Gastrocnemius medialis (tissue), 4 donors: ENCODE results near the gene MRPL33.
"Not testable (repeated sequence)": the region's sequence is repeated elsewhere in the genome, so short reads cannot be mapped to it uniquely, and the experiment has no call there.

Source experiments
- CTCF ChIP-seq, 5 experiments: fragments of 450-650 bp in 3 of 5; fragments of 200-600 bp in 2 of 5; sonication (generic) in 2 of 5; IDR thresholded peaks in 4 of 5; conservative IDR thresholded peaks in 1 of 5; 1 replicate in 4 of 5; 2 replicates in 1 of 5; pipeline ENCODE4 v1.5.1; 2016 to 2019; ENCODE audit warnings: antibody characterized with exemption in 5 of 5, mild to moderate bottlenecking in 3 of 5, moderate library complexity in 3 of 5
- POLR2A ChIP-seq, 2 donors: fragments of 450-650 bp; IDR thresholded peaks; one replicate each; pipeline ENCODE4 v1.6.1; 2017; ENCODE audit warnings: antibody characterized with exemption in 2 of 2, mild to moderate bottlenecking in 2 of 2, moderate library complexity in 2 of 2

- TF ChIP-seq CTCF (IDR thresholded peaks at IDR 0.05 in 4 of 5, conservative IDR thresholded peaks at IDR 0.05 in 1 of 5); POLR2A (IDR thresholded peaks at IDR 0.05): not testable (repeated sequence)
Measured at GRCh38 chr2:27764526-27764925, 7.0 kb upstream of the MRPL33 start.
